OCI-LY7 (cell line): ENCODE data around the gene LARGE1. TPM values are rescaled to one million over a fixed set of nuclear protein-coding genes. Genes with fewer than 3 reads are reported as not detected.

Experiments
- BruUV-seq: library from RNA; stranded (reverse); fragments of 400-500 nt; replicated peaks from 2 replicates; lab custom pipeline; 2021; lab: Mats Ljungman, UMichigan
- CTCF ChIA-PET: fragments of 300-600 bp; sonication (Branson Sonifier 250); formaldehyde crosslinking; loops from one replicate; lab custom pipeline; 2022; ENCODE audit warnings: antibody characterized with exemption; ENCODE audit not compliant: unreplicated experiment; lab: Charles Lee
- POLR2A ChIA-PET: fragments of 300-600 bp; sonication (Branson Sonifier 250); formaldehyde crosslinking; loops from one replicate; lab custom pipeline; 2022; ENCODE audit warnings: antibody characterized with exemption; lab: Charles Lee
- DNase-seq: peaks from one replicate; pipeline ENCODE4 v3.0.0-alpha.2; 2015; ENCODE audit warnings: low spot score
- H2AFZ ChIP-seq: fragments of 200-600 bp; sonication (generic), shearing (Covaris generic); 2 replicates; pipeline ENCODE4 v1.6.1; 2014; ENCODE audit warnings: mild to moderate bottlenecking, antibody characterized with exemption, low read length, moderate library complexity
- H3K27ac ChIP-seq: fragments of 200-600 bp; sonication (generic); 2 replicates; pipeline ENCODE4 v1.5.1; 2014; ENCODE audit warnings: mixed run types, low read depth, mild to moderate bottlenecking, moderate library complexity, low read length, inconsistent platforms; ENCODE audit not compliant: poor library complexity, severe bottlenecking
- H3K36me3 ChIP-seq: fragments of 200-600 bp; sonication (generic); 2 replicates; pipeline ENCODE4 v1.6.1; 2014; ENCODE audit warnings: mild to moderate bottlenecking, antibody characterized with exemption, low read length, moderate library complexity, mixed read lengths; ENCODE audit not compliant: insufficient read depth
- H3K4me1 ChIP-seq: fragments of 200-600 bp; sonication (generic); 2 replicates; pipeline ENCODE4 v1.5.1; 2014; ENCODE audit warnings: mild to moderate bottlenecking, low read length; ENCODE audit not compliant: insufficient read depth, poor library complexity, severe bottlenecking
- H3K4me2 ChIP-seq: fragments of 200-600 bp; sonication (generic); 2 replicates; pipeline ENCODE4 v1.6.1; 2014; ENCODE audit warnings: mild to moderate bottlenecking, low read length
- H3K4me3 ChIP-seq: fragments of 200-600 bp; sonication (generic); 2 replicates; pipeline ENCODE4 v1.5.1; 2014; ENCODE audit warnings: mild to moderate bottlenecking, low read depth, low read length; ENCODE audit not compliant: poor library complexity, severe bottlenecking
- H3K79me2 ChIP-seq: fragments of 200-600 bp; sonication (generic); 2 replicates; pipeline ENCODE4 v1.6.1; 2016; ENCODE audit warnings: low read depth, mild to moderate bottlenecking, low read length, moderate library complexity, mixed read lengths; ENCODE audit not compliant: insufficient read depth
- H3K9me2 ChIP-seq: fragments of 200-600 bp; sonication (generic); 2 replicates; pipeline ENCODE4 v1.6.1; 2016; ENCODE audit warnings: mild to moderate bottlenecking, low read length, mixed read lengths; ENCODE audit not compliant: insufficient read depth
- H3K9me3 ChIP-seq: fragments of 200-600 bp; sonication (generic); 2 replicates; pipeline ENCODE4 v1.6.1; 2014; ENCODE audit warnings: mild to moderate bottlenecking, mixed run types, low read length, mixed read lengths
- H4K20me1 ChIP-seq: fragments of 200-600 bp; sonication (generic); 2 replicates; pipeline ENCODE4 v1.6.1; 2014; ENCODE audit warnings: mild to moderate bottlenecking, antibody characterized with exemption, low read length, moderate library complexity, mixed read lengths; ENCODE audit not compliant: insufficient read depth
- CTCF ChIP-seq: fragments of 200-600 bp; sonication (generic); conservative IDR thresholded peaks from 2 replicates; pipeline ENCODE4 v1.5.1; 2014; ENCODE audit warnings: mild to moderate bottlenecking, antibody characterized with exemption, low read length, moderate library complexity, mixed read lengths
- EZH2phosphoT487 ChIP-seq: fragments of 200-600 bp; sonication (generic); IDR thresholded peaks from 2 replicates; pipeline ENCODE4 v1.6.1; 2018; ENCODE audit warnings: low read depth, borderline replicate concordance, mild to moderate bottlenecking, mixed run types, antibody characterized with exemption, low read length, moderate library complexity, mixed read lengths
- intact Hi-C: fragments of 100-400 bp; cut with micrococcal nuclease; formaldehyde crosslinking; loops from one replicate; pipeline ENCODE4 v1.10.0; 2022; ENCODE audit not compliant: unreplicated experiment
- total RNA-seq, 2 experiments: library from RNA; depleted of rRNA in 1 of 2; stranded (reverse); fragments of >200 nt in 1 of 2; shearing (Covaris generic) in 1 of 2; gene quantifications; 2 replicates each; pipeline ENCODE4 v1.2.3, GENCODE V29; 2014 to 2022

LARGE1 gene
- total RNA-seq, 2 experiments from 2014 or later: 31.5 to 31.9 TPM

DNA sequence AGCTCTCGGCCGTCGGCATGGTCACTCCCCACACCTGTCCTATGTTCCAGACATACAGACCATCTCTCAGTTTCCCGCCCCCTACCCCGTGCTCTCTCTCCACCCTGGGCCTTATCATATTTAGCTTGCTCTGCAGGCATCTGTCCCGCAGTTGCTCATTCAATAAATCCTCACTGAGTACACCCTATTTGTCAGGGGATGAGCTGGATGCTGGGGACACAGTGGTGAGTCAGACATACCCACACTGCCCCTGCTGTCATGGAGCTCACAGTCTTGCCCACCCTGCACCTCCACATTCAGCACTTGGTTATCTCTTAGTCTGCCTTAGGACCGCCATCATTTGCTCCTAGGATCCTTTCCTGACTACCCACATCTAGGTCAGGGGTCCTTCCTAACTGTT is 313.8 kb downstream of the LARGE1 start:
- BruUV-seq: no TSS peak
- Histone ChIP-seq H3K79me2 (no peaks in the 10 kb centered on the region), H3K9me3 (no peaks in the 10 kb centered on the region), H3K4me3 (no peak overlapping the region), H2AFZ (no peak overlapping the region), H3K4me2 (no peak overlapping the region), H3K4me1 (no peaks in the 10 kb centered on the region), H3K9me2 (no peaks in the 10 kb centered on the region), H4K20me1 (no peaks in the 10 kb centered on the region), H3K36me3 (no peaks in the 10 kb centered on the region), H3K27ac (no peak overlapping the region)
- ChIA-PET POLR2A (interaction anchor here (0.6 kb wide), 1 partner anchor 221 kb away, joined by 4 read pairs; no protein-coding TSS in a partner anchor), CTCF (no interaction called here)
- TF ChIP-seq CTCF (no peak), EZH2phosphoT487 (no peak)
- DNase-seq: no peak
- intact Hi-C loops: no loop called here

- Histone ChIP-seq H2AFZ (no peak overlapping the region), H3K9me2 (no peaks in the 10 kb centered on the region), H3K4me2 (no peak overlapping the region), H3K36me3 (no peaks in the 10 kb centered on the region), H3K79me2 (no peaks in the 10 kb centered on the region), H3K9me3 (no peaks in the 10 kb centered on the region), H4K20me1 (no peaks in the 10 kb centered on the region), H3K4me1 (no peaks in the 10 kb centered on the region), H3K27ac (no peak overlapping the region), H3K4me3 (no peak overlapping the region)
- intact Hi-C loops: no loop called here
- ChIA-PET POLR2A (no interaction called here), CTCF (no interaction called here)
- BruUV-seq: no TSS peak
- no peak for DNase-seq
- no peak for TF ChIP-seq CTCF
These were observed 314.6 kb downstream of the LARGE1 start for GRCh38 chr22:33605666-33606065.

GRCh38 chr22:33605221-33605620 is 315.1 kb downstream of the LARGE1 start:
- BruUV-seq: no TSS peak
- Histone ChIP-seq H3K9me3 (no peaks in the 10 kb centered on the region), H3K4me3 (no peak overlapping the region), H3K36me3 (no peaks in the 10 kb centered on the region), H3K4me1 (no peaks in the 10 kb centered on the region), H3K9me2 (no peaks in the 10 kb centered on the region), H3K79me2 (no peaks in the 10 kb centered on the region), H3K4me2 (no peak overlapping the region), H3K27ac (no peak overlapping the region), H4K20me1 (no peaks in the 10 kb centered on the region), H2AFZ (no peak overlapping the region)
- POLR2A ChIA-PET: no interaction called here
- no peak for TF ChIP-seq CTCF
- TF ChIP-seq EZH2phosphoT487: no peak
- no peak for DNase-seq
- CTCF ChIA-PET: no interaction called here
- intact Hi-C loops: no loop called here
